ENCODE results near the gene MCRIP2. TPM values are rescaled to one million over a fixed set of nuclear protein-coding genes. Genes with fewer than 3 reads are reported as not detected.
A peak's percentile ranks its signal among the peaks of the same experiment; 100 is the strongest.

MCRIP2 gene
- total and polyA plus RNA-seq, 4 donors = 16.3 to 97.3 (median 61.4) TPM

- Histone ChIP-seq H3K36me3 (ENCODE audit: control insufficient read depth in 4 of 4, insufficient read depth in 3 of 4, low read depth in 1 of 4, low read length in 3 of 4) (peaks cover 0 to 1% (median 0%) of the 10 kb centered on the region in 4 donors), H3K27me3 (ENCODE audit: control insufficient read depth in 4 of 4, insufficient read depth in 4 of 4, low read length in 3 of 4) (no peaks in the 10 kb centered on the region), H3K4me3 (ENCODE audit: low read depth in 1 of 3, low read length in 3 of 3) (peak overlapping the region; percentile 66 to 95 (median 73)), H3K27ac (ENCODE audit: low read depth in 1 of 2, low read length in 2 of 2) (peak overlapping the region; percentile 65 to 89), H3K9ac (ENCODE audit: low read depth in 1 of 2, low read length in 2 of 2) (peak overlapping the region in 1 of 2 donors; percentile 90), H3K9me3 (ENCODE audit: control insufficient read depth in 4 of 4, low read length in 3 of 4) (no peaks in the 10 kb centered on the region), H3K4me1 (ENCODE audit: control insufficient read depth in 4 of 4, insufficient read depth in 4 of 4, low read length in 3 of 4) (peaks cover 27 to 71% (median 48%) of the 10 kb centered on the region in 4 donors)
- peak; percentile 63 for DNase-seq (ENCODE audit: low spot score)
- 2% methylated on average over 72 of the region's 72 CpGs for WGBS
- no peak for TF ChIP-seq EGR1 (IDR thresholded peaks at IDR 0.05; ENCODE audit: low read depth in 2 of 2)
- TF ChIP-seq NR2F2 (IDR thresholded peaks at IDR 0.05) = peak; percentile 29
- TF ChIP-seq RXRA (IDR thresholded peaks at IDR 0.05) = peak in 1 of 2 donors; percentile 49
- peak in 1 of 2 donors; percentile 21 for TF ChIP-seq GABPA (IDR thresholded peaks at IDR 0.05 in 1 of 2, conservative IDR thresholded peaks at IDR 0.05 in 1 of 2)
- TF ChIP-seq, protein P1, sequence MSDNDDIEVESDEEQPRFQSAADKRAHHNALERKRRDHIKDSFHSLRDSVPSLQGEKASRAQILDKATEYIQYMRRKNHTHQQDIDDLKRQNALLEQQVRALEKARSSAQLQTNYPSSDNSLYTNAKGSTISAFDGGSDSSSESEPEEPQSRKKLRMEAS (IDR thresholded peaks at IDR 0.05) = no peak
- peak; percentile 13 to 34 for TF ChIP-seq HNF4A (conservative IDR thresholded peaks at IDR 0.05)
- peak in 1 of 2 donors; percentile 9 for TF ChIP-seq RAD21 (IDR thresholded peaks at IDR 0.05)
- no peak for TF ChIP-seq REST (IDR thresholded peaks at IDR 0.05)
These were observed 791 bp downstream of the MCRIP2 start for GRCh38 chr16:642189-643049.

- H3K4me1 ChIP-seq (ENCODE audit: control insufficient read depth in 4 of 4, insufficient read depth in 4 of 4, low read length in 3 of 4) = peaks cover 24 to 71% (median 48%) of the 10 kb centered on the region in 4 donors
- WGBS = 41% methylated on average over 13 of the region's 13 CpGs
- H3K27me3 ChIP-seq (ENCODE audit: control insufficient read depth in 4 of 4, insufficient read depth in 4 of 4, low read length in 3 of 4) = no peaks in the 10 kb centered on the region
- H3K27ac ChIP-seq (ENCODE audit: low read depth in 1 of 2, low read length in 2 of 2) = peak overlapping the region; percentile 65 to 89
- no peak for DNase-seq (ENCODE audit: low spot score)
- H3K9me3 ChIP-seq (ENCODE audit: control insufficient read depth in 4 of 4, low read length in 3 of 4) = no peaks in the 10 kb centered on the region
- peak overlapping the region; percentile 37 to 95 (median 73) for H3K4me3 ChIP-seq (ENCODE audit: low read depth in 1 of 3, low read length in 3 of 3)
- H3K9ac ChIP-seq (ENCODE audit: low read depth in 1 of 2, low read length in 2 of 2) = peak overlapping the region; percentile 60 to 90
- TF ChIP-seq ZBTB33 (IDR thresholded peaks at IDR 0.05) = no peak
- TF ChIP-seq, protein P1 (IDR thresholded peaks at IDR 0.05) = no peak
- no peak for TF ChIP-seq FOXA2 (IDR thresholded peaks at IDR 0.05)
- TF ChIP-seq GABPA (IDR thresholded peaks at IDR 0.05 in 1 of 2, conservative IDR thresholded peaks at IDR 0.05 in 1 of 2) = no peak
- TF ChIP-seq SP1 (IDR thresholded peaks at IDR 0.05) = no peak
- no peak for TF ChIP-seq NR2F2 (IDR thresholded peaks at IDR 0.05)
- TF ChIP-seq JUND (IDR thresholded peaks at IDR 0.05) = no peak
- TF ChIP-seq YY1 (IDR thresholded peaks at IDR 0.05) = no peak
- TF ChIP-seq REST (IDR thresholded peaks at IDR 0.05) = no peak
- TF ChIP-seq HNF4A (conservative IDR thresholded peaks at IDR 0.05) = no peak
- peaks cover 0 to 1% (median 0%) of the 10 kb centered on the region in 4 donors for H3K36me3 ChIP-seq (ENCODE audit: control insufficient read depth in 4 of 4, insufficient read depth in 3 of 4, low read depth in 1 of 4, low read length in 3 of 4)
These were observed 1.4 kb downstream of the MCRIP2 start for GRCh38 chr16:643050-643368.
